HS-5 (cell line): ENCODE data around the gene C6orf163.
"Not testable (repeated sequence)": the region's sequence is repeated elsewhere in the genome, so short reads cannot be mapped to it uniquely, and the experiment has no call there.

Experiments
- DNase-seq: peaks from one replicate; pipeline ENCODE4 v3.0.0-alpha.2; 2012; ENCODE audit warnings: low read depth

C6orf163 gene

DNA sequence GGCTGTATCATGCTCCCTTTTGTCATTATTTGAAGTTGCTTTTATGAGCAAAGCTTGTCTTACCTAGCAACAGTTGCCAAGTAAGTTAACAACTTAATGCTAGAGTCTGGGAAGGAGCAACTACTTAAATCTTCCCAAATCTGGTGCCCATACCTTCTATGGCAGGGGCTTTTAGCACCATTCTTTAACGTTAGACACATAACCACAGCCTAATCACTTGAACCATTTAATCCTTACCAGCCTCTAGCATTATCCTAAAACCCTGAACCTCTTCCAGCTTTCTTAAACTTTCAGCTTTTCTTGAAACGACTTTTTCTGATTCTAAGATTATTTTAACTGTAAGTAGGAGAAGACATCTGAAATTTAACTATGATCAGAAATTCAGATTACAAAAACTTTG is at the start of gene C6orf163:
TSS of gene C6orf163 (plus strand) at position 83 of the 400 bp plus-strand sequence. CDS start at position 370, 287 bp downstream.
- DNase-seq, result no peak

GRCh38 chr6:87297119-87297518 is 47.5 kb upstream of the C6orf163 start:
- DNase-seq, result peak; percentile 44

DNA sequence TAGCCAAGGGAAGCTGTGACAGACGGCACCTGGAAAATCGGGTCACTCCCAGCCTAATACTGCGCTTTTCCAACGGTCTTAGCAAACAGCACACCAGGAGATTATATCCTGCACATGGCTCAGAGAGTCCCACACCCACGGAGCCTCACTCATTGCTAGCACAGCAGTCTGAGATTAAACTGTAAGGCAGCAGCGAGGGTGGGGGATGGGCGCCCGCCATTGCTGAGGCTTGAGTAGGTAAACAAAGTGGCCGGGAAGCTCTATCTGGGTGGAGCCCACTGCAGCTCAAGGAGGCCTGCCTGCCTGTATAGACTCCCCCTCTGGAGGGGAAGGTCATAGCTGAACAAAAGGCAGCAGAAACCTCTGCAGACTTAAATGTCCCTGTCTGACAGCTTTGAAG is 43.3 kb upstream of the C6orf163 start:
- DNase-seq, result not testable (repeated sequence)

GRCh38 chr6:87308970-87309369 is 35.6 kb upstream of the C6orf163 start:
- no peak for DNase-seq

- DNase-seq, result no peak
These were observed 31.8 kb upstream of the C6orf163 start for GRCh38 chr6:87312860-87313259.

- no peak for DNase-seq
These were observed 29.5 kb upstream of the C6orf163 start for GRCh38 chr6:87315071-87315470.

- DNase-seq, result no peak
These were observed 25.2 kb upstream of the C6orf163 start for GRCh38 chr6:87319271-87319987.

DNA sequence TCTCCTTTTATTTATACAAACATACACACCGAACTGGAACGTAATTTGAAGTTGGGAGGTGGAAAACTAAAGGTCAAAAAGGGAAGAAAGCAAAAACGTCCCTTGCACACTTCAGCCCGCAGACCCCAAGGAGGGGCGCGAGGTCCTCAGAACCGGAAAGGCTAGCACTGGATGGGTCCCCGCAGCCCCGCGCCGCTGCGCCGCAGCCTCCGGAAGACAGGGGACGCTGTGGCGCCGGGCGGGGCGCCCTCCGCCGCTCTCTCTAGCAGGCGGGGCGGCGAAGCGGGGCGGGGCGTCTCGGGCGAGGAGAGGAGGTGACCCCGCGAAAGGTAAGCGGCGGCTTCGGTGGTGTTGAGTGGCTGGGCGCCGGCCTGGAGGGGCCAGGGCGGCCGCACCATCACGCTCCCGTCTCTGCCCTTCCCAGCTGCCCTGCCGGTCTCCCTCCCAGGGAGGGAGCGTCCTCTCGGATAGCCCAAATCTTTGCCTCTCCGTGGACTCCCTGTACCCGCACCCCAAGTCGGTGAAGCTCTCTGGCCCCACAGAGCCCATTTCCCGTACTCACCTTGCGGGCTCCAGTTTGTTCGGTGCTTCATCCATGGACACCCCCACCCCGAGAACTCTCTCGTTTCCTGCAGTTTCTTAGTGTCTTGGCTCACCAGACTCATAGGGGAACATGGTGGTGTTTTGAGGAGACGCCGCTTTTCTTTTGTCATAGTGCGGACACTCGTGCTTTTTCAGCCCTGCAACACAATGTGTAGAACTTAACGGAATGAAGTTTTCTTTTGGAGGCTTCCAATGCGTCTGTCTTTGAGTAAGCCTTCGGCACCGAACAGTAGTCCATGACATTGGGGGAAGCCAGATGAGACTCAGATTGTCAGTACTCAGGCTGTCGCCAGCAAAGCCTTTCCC is 22.1 kb upstream of the C6orf163 start, which contains the start of gene SMIM8:
TSS of gene SMIM8 (plus strand) at position 285 of the 909 bp plus-strand sequence. CDS start 14,444 bp downstream, outside the sequence.
- DNase-seq, result peak; percentile 19

DNA sequence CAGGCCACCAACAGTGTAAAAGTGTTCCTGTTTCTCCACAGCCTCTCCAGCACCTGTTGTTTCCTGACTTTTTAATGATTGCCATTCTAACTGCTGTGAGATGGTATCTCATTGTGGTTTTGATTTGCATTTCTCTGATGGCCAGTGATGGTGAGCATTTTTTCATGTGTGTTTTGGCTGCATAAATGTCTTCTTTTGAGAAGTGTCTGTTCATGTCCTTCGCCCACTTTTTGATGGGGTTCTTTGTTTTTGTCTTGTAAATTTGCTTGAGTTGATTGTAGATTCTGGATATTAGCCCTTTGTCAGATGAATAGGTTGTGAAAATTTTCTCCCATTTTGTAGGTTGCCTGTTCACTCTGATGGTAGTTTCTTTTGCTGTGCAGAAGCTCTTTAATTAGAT is 20.7 kb upstream of the C6orf163 start:
- not testable (repeated sequence) for DNase-seq

DNA sequence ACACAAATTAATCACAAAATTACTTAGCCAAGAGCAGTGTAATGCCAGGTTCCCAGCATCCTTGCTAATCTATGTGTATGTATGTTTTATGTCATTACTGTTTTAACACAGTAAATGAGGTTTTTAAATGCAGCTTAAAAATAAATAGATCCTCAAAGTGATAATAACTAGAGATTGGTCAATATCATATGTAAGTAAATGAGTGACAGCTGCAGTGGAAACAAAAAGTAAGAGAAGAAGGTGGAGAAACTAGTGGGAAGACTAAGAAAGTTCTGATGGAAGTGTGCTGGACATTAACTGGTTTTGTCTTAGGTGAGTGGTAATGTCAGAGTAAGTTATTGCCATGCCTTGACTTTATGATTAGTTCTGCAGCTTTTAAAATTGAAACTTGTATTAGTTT is 13.7 kb upstream of the C6orf163 start:
- DNase-seq, result no peak

DNA sequence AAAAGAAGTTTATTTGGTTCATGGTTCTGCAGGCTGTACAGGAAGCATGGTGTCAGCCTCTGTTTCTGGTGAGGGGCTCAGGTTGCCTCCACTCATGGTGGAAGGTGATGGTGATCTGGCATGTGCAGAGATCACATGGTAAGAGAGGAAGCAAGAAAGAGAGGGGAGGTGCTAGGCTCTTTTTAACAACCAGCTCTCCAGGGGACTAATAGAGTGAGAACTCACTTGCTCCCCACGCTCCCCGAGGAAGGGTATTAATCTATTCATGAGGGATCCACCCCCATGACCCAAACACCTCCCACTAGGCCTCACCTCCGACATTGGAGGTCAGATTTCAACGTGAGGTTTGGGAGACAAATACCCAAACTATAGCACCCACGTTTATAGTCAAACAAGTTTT is 11.6 kb upstream of the C6orf163 start:
- DNase-seq, result no peak

- no peak for DNase-seq
These were observed 10.9 kb upstream of the C6orf163 start for GRCh38 chr6:87333591-87334181.

DNA sequence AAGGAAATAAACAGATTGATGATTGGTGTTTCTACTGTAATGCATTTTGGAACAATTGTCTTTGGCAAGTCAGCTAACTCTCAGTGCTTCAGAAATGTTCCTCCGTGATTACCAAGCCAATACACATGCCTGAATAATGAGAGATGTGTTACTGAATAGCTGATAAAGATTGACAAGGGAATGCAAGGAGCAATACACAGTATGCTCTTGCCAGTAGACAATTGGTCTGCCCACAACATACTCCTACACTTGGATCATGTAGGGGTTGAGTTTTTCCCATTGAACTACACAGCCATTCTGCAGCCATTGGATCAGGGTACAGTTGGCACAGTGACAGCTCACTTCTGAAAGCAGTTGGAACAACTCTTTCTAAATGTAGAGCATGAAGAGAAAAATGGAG is 9.9 kb upstream of the C6orf163 start:
- no peak for DNase-seq

GRCh38 chr6:87336367-87336766 is 8.2 kb upstream of the C6orf163 start:
- DNase-seq, result no peak

DNA sequence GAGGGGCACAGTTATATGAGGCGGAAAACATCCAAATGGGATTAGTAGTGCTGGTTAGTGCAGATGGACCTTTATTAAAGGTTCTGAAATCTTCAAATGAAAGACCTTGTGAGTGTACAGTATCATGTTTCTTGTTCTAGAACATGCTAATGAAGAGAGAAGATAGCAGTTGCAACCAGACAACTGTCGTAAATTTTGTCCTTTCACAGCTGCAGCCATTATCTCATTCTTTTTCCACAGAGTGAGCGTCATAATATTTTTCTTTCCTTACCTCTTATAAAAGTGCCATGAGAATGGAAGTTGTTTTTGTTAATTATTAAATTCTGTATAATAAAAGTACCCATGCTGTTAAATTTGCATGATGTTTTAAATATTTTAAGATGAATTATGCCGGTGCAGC is 4.4 kb upstream of the C6orf163 start:
- DNase-seq, result no peak

DNA sequence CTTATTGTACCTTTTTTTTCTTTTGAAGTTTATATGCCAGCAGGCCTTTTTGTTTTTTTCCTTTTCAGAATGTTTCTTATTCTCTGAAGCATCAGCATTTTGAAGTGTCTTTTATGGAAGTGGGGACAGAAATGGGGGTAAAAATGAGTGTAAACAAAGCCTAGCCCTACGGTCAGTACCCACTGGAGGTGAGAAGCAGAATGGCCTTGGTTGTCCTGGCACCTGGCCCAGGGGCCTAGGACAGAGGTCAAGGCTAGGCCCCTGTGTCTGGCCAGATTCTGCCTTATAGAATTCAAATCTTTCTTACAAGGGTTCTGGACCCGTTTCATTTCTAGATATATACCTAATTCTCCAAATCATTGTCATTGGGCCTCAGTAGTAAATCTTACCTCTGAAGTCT is 3.5 kb upstream of the C6orf163 start:
- DNase-seq, result no peak

DNA sequence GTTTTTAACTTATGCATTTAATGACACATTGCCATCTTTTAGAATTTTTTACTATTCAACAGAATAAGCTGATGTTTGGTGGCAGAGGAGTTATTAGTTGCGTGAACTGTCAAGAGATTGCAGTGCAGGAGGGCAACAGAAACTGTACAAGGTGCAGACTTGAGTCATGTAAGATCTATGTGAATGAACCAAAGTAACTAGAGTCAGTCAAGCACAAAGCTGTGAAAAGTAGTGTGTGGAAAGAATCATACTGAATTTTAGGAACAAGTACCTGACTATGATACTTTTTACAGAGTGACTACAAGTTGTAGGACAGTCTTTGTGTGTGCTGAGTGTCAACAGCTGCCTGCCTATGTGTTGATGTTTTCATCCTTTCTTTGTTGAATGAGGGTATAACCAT is 2.7 kb upstream of the C6orf163 start:
- no peak for DNase-seq

GRCh38 chr6:87342829-87343228 is 1.8 kb upstream of the C6orf163 start:
- DNase-seq, result no peak

DNA sequence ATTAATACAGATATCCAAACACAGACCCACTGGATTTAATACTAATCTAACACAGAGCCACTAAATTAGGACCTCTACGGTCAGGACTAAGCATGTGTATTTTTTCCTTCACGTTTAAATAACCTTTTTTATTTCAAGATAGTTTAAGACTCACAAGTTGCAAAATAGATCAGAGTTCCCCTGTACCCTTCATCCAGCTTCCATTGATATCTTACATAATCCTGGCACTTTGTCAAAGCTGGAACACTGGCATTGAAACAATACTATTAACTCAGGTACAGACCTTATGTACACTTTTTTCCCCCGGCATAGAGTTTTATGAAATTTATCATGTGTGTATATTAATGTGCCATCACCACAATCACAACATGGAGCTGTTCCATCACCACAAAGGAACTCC is 2.1 kb downstream of the C6orf163 start:
- no peak for DNase-seq

DNA sequence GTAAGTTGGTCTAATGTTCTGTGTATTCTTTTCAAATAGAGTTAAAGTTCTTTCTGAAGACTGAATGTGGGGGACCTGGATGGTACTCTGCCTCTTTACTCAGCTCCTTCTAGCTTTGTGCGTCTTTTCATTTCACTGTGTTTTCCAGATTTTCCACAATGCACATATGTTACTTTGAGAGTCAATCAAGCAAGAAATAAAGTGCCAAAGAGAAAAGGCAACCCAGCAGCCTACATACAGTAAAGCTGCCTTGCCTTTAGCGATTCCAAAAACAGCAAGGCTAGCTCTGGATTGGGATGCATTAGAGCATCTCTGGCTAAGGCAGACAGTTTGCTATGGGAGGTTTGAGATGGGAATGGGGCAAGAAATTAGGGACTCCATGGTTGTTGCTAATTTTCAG is 5.3 kb downstream of the C6orf163 start:
- no peak for DNase-seq

- DNase-seq, result no peak
These were observed 5.9 kb downstream of the C6orf163 start for GRCh38 chr6:87350516-87350915.

DNA sequence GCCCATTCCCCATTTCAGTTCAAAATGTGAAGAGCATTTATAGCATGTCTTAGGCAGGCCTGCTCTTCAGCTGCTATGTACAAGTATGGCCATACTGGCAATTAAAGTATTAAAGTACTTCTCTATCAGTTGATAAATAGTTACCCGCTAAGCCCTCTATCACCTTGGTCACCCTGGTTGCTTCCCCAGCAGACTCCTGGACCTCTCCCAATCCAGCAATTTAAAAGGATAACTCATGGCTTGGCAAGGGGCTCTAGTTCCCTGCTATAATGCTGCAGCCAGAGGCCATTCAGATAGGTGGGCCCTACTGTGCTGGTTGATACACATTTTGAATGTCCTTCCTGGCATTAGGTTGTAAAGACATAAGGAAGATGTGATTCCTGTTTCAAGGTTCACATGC is 7.0 kb downstream of the C6orf163 start:
- DNase-seq, result no peak

DNA sequence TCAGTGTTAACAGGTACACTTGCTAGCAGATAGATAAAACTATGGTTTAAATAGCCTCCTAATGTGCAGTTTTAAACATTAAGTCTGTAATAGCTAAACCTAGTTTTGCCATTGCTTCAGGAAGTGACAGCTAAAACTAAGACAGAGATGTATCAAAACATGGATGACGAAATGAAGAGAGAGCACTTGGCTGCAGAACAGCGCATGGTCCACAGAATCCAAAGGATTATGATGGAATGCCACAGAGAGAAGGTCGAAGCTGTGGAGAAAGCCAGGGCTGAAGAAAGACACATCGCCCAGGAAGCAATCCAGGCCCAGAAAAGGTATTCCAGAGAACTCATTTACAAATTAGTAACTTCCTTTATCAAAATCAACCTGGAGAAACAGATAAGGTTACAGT is 11.6 kb downstream of the C6orf163 start:
- no peak for DNase-seq
